GM12873 (cell line): Measurements from ENCODE around the gene SAPCD1.

Experiments used
- CTCF ChIP-seq: IDR thresholded peaks from 2 replicates; pipeline ENCODE4 v1.5.1; 2012; ENCODE audit warnings: low read depth, mild to moderate bottlenecking, moderate library complexity, low read length, control low read depth; ENCODE audit not compliant: insufficient read depth; ENCODE audit errors: missing control alignments

The SAPCD1 gene

DNA sequence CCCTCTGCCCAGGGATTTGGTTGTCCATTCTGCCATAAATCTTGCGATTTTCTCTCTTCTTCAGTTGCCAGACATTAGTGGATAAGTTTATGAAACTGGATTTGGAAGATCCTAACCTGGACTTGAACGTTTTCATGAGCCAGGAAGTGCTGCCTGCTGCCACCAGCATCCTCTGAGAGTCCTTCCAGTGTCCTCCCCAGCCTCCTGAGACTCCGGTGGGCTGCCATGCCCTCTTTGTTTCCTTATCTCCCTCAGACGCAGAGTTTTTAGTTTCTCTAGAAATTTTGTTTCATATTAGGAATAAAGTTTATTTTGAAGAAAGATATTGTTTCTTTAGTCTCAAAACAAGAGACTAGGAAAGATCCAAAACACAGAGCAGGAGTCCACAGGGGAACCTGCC, at the start of gene SAPCD1:
Gene SAPCD1 (plus strand): TSS at position 301 of the 400 bp plus-strand sequence. CDS start 399 bp downstream, outside the sequence.
- TF ChIP-seq CTCF = no peak

GRCh38 chr6:31713465-31713864, 49.0 kb upstream of the SAPCD1 start:
- no peak for TF ChIP-seq CTCF

DNA sequence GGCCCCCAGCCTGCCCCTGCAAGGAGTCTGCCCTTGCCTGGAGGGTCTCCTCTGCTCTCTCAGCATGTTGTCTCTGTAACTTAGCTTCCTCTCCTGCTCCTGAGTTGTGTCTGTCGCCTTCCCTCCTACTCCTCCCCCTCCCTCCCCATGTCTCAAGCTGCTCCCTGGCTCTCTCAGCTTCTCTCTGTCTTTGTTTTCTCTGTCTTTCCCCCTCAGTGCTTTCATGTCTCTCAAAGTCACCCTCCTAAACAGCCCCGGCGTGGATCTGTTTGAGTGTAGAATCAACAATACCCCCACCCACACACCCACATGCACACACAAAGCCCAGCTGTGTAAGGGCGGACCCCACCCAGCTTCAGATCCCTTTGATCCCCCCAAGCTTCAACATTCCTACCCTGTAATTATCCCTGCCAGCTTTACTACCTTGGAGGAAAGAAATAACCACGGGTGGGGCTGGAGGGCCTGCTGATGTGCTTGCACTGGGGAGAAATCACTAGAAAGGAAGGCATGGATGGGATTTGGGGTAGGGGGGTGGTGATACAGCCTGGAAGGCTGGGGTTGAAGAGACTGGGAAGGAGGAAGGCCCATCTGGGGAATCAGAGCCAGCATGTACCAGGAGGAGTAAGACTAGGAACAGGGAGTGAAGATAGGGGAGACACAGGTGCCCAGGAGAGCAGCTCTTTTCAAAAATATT, 48.3 kb upstream of the SAPCD1 start:
- no peak for TF ChIP-seq CTCF

- no peak for TF ChIP-seq CTCF
Observed at GRCh38 chr6:31715022-31715958, 47.2 kb upstream of the SAPCD1 start, which contains the start of gene LY6G6D. Gene LY6G6D, plus strand, starts transcription at chr6:31715348. Its CDS starts 8 bp downstream, at chr6:31715356.

- TF ChIP-seq CTCF = no peak
Observed at GRCh38 chr6:31717499-31718222, 44.8 kb upstream of the SAPCD1 start.

DNA sequence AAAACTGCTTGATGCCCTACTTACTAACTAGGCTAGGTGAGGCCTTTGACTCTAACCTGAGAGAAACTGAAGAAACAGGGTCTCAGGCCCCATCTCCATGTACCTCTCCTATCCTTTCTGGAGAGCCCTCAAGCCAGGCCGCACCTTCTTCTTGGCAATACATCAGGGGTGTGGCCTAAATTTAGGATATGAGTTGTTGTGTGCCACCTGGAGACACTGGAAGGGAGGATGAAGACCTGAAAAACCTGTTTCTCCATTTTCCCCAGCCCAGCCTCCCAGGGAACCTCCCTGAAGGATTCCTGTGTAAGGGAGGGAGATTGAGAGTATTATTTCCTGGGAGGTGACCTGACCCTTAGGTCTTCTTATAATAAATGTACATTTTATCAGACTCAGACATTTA, 44.2 kb upstream of the SAPCD1 start:
- no peak for TF ChIP-seq CTCF
